SKM-1 treated with dmso at 0.1 percent for 144 hours (cell line): ENCODE results near the gene GRAPL.
"Not testable (repeated sequence)": the region's sequence is repeated elsewhere in the genome, so short reads cannot be mapped to it uniquely, and the experiment has no call there.

Experiments used
- DNase-seq: peaks from one replicate; lab custom pipeline; 2025; ENCODE audit not compliant: unreplicated experiment; lab: John Stamatoyannopoulos, UW

Gene GRAPL

DNA sequence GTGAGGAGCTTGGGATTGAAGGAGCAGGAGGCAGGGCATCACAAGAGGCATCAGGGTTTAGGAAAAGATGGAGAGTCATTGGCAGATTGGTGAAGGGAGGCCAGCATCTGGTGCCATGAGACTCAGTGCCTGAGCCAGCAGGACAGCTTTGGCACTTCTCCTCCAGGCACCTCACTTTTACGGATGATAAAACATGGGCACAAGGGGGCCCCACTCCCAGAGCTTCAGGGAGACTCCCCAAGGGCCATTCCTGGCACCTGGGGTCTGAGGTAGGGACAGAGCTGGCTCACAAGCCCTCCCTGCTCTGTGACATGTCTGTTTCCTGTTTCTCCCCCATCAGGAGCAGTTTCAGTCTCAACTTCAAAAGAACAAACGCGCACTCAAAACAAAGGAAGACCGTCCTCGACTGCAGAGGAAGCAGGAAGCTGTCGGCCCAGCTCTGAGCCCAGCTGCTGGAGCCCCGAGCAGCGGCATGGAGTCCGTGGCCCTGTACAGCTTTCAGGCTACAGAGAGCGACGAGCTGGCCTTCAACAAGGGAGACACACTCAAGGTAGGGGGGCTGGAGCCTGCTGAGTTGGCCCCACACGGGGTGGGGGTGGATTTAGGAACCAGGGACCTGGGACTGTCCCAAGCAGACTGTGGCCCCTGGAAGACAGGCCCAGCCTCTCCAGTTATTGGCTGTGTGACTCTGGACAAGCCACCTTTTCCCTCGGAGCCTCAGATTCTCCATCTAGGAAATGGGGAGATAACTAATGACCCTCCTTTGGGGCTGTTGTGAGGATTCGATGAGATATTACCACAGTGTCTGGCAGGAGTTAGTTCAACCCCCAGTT, at the start of gene GRAPL:
Gene GRAPL (plus strand): TSS at position 442 of the 833 bp plus-strand sequence. CDS start 31 bp downstream, at position 473.
- DNase-seq = not testable (repeated sequence)

GRCh38 chr17:19088804-19089685, 38.3 kb upstream of the GRAPL start:
- not testable (repeated sequence) for DNase-seq

DNA sequence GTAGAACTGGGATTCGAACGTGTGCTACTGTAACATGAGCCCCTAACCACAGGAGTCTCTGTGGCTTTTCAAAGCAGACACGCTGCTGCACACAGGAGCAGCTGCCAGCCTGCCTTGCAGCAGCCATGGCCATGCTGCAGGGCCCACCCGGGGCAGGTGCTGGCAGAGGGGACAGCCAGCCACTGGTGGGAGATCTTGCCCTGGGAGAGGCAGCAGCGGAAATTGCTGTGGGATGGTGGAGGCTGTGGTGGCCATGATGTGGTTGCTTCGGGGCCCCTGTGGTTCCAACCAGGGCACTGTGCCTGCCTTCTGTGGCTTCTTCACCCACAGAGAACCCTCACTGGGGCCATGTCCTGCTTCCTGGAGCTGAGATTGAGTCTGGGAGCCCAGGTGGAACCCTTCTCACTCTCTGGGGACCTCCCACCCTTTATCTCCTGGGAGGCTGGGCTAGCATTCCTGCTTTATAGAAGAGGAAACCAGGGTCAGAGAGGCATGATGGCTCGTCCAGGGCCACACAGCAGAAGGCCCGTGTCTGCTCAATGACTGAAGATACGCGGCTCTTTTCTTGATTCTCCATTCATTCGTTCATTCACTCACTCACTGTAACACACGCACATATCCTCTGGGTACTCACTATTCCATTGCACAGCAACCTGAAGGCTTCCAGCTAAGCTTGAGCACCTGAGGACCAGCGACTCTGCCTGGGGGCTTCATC, 37.2 kb upstream of the GRAPL start:
- not testable (repeated sequence) for DNase-seq

- DNase-seq = not testable (repeated sequence)
Measured at GRCh38 chr17:19092737-19093683, 34.4 kb upstream of the GRAPL start.

DNA sequence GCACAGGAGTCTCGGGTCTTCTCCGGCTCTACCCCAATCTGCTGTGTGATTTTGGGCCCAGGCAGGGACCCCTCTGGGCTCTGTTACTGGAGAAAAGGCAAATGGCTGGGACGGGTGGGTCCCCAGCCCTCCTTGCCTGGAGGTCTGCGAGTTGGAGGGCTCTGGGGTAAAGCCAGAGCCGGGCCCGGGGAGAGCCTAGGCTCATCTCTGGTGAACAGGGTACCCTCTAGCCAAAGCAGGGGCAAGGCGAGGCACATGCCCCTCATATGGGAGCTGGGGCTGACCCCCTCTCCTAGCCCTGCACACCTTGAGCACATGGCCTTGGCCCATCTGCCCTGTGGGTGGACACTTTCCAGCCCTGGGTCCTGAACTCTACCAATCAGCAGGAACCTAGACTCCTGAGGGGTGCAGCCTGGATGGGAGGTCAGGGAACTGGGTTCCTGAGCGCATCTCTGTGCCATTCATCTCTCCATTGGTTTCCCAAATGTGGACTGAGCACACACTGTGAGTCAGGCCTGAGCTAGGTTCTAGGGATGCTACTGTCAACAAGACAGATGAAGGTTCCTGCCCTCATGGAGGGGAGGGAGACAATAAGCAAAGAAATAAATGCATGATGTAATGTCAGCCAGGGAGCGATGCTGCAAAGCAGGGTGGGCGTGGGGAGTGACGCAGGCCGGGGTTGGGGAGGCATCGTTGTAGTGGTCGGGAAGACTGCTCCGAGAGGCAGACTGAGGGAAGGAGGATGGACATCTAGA, 33.5 kb upstream of the GRAPL start:
- not testable (repeated sequence) for DNase-seq

GRCh38 chr17:19108517-19108916, 18.9 kb upstream of the GRAPL start:
- not testable (repeated sequence) for DNase-seq

DNA sequence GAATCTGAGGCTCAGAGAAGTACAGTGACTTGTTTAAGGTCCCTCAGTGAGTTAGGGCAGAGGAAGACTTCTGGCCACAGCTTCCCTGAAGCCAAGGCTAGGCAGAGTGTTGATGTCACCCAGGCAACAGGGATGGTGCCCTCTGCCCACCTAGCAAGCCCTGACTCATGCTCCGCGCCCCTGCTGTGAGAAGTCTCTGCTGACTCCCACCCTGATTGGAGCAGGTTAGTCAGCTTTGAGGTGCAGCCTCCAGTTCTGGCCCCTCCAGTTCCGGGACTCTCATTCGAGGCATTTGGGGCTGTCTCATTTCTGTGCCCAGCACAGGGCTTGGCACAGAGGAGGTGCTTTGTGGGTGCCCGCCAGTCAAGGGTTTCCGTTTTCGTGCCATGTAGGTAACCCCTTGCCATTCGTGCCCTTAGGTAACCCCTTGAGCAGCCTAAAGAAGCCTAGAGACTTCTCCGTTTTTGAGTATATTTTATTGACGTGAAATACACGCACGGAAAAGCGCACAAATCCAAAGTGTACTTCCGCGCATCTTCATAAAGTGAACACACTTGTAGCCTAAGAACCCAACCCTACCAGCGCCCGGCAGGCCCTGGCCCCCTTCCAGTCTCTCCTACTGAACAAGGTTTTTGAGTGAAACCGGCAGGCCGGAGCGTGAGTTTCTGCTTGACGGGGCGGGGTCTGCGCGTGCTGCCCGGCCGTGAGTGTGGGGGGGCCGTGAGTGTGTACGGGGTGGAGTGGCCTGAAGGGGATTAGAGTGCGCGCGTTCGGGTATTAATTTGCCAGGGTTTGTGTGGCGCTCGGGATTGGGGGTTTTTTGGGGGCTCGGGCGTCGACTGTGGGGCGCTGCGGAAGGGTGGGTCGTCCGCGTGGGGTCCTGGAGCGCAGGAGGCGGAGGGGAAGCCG, 16.9 kb upstream of the GRAPL start:
- not testable (repeated sequence) for DNase-seq

DNA sequence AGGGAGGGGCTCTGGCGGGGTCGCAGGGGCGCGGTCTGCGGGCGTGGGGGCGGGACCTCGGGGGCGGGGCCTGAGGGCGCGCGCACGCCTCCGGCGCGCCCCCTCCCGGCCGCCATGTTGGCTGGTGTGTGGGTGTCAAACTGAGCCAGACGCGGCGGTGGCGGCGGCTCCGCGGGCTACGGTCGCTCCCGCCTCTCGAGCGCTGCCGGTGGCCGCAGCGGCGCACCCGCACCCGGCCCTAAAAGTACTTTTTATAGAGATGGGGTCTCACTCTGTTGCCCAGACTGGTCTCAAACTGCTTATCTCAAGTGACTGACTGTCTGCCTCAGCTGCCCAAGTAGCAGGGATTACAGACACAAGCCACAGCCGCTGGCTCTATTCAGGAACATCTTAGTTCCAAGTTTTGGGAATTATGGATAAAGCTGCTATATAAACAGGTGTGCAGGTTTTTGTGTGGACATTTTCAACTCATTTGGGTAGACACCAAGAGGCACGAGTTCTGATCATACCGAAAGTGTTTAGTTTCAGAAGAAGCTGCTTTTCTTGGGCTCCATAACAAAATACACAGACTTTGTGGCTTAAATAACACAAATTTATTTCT, 16.2 kb upstream of the GRAPL start:
- not testable (repeated sequence) for DNase-seq

- DNase-seq = not testable (repeated sequence)
Measured at GRCh38 chr17:19111801-19112458, 15.5 kb upstream of the GRAPL start.

DNA sequence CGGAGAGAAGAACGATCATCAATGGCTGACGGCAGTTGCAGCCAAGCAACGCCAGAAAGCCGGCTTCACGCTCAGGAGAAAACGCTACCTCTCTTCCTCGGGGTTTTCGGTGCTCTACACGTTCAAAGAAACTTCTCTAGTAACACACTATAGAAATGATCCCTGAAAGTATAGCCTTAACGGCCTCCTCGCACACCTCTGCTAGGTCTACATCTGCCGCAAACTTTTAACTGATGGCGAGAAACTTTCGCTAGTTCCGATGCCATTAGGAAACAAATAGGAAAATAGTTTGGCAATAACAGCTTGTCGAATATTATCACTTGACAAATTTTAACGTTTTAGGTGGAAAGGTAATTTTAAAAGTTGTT, 14.9 kb upstream of the GRAPL start:
- not testable (repeated sequence) for DNase-seq

DNA sequence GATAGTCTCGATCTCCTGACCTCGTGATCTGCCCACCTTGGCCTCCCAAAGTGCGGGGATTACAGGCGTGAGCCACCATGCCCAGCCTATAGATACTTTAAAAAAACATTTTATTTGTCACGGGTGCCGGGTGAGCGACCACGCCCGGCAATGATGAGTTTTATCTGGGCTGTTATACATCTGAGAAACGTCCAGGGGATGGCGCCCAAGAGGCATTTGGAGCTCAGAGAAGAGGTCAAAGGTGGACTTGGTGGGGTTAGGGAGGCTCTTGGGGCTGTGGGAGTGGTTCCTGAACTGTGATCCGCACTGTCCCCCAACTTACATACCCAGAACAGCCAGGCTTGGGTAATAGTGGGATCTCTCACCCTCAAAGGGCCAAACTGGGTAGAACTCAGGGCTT, 8.7 kb upstream of the GRAPL start:
- not testable (repeated sequence) for DNase-seq

- not testable (repeated sequence) for DNase-seq
Measured at GRCh38 chr17:19125289-19125688, 2.1 kb upstream of the GRAPL start.

DNA sequence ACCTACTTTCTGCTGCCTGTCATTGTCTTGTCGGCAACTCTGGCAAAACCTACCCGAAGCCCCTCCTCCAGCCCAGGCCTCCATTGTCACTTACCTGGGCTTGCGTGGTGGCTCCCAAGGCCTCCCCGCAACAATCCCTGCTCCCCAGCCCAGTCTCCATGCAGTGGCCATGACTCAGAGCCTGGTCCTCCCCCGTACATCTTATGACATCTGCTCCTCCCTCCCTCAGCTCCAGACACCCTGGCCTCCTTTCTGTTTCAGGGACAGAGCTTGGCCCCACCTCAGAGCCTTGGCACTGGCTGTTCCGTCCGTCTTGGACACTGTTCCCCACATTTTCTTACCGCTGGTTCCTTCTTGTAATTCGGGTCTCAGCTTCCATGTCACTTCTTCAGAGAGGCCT, 2.1 kb downstream of the GRAPL start:
- DNase-seq = not testable (repeated sequence)

- DNase-seq = not testable (repeated sequence)
Measured at GRCh38 chr17:19131108-19131507, 3.7 kb downstream of the GRAPL start.

GRCh38 chr17:19131772-19132171, 4.4 kb downstream of the GRAPL start:
- DNase-seq = not testable (repeated sequence)

GRCh38 chr17:19133793-19134192, 6.4 kb downstream of the GRAPL start:
- not testable (repeated sequence) for DNase-seq

- not testable (repeated sequence) for DNase-seq
Measured at GRCh38 chr17:19135391-19135790, 8.0 kb downstream of the GRAPL start.
